Measurements from ENCODE around the gene UBE2O.

GRCh38 chr17:76433693-76434092, 19.3 kb downstream of the UBE2O start:
- TF ChIP-seq CTCF (IDR thresholded peaks at IDR 0.05) (no peak), POLR2A (IDR thresholded peaks at IDR 0.05) (no peak), EP300 (IDR thresholded peaks at IDR 0.05) (no peak)

All from ovary (tissue), 3 donors.